Nephron progenitor cell (in vitro differentiated cells): ENCODE data around the gene PROS1.

Experiments used
- DNase-seq: peaks from one replicate; pipeline ENCODE4 v3.0.0; 2021
- H3K27ac Mint-ChIP-seq: 2 replicates; pipeline ENCODE4 v1.8.0; 2021; ENCODE audit warnings: mild to moderate bottlenecking, moderate library complexity, mixed read lengths
- H3K27me3 Mint-ChIP-seq: 2 replicates; pipeline ENCODE4 v1.8.0; 2021; ENCODE audit warnings: mild to moderate bottlenecking, low read depth, mixed read lengths; ENCODE audit not compliant: poor library complexity
- H3K36me3 Mint-ChIP-seq: 2 replicates; pipeline ENCODE4 v1.8.0; 2021; ENCODE audit warnings: low read depth, mixed read lengths
- H3K4me1 Mint-ChIP-seq: 2 replicates; pipeline ENCODE4 v1.8.0; 2021; ENCODE audit warnings: mixed read lengths
- H3K4me3 Mint-ChIP-seq: 2 replicates; pipeline ENCODE4 v1.8.0; 2021; ENCODE audit warnings: mild to moderate bottlenecking, moderate library complexity, mixed read lengths
- H3K9me3 Mint-ChIP-seq: 2 replicates; pipeline ENCODE4 v1.8.0; 2021; ENCODE audit warnings: mild to moderate bottlenecking, moderate library complexity, mixed read lengths
- CTCF ChIP-seq: fragments of 200-600 bp; sonication (generic); IDR thresholded peaks from 2 replicates; pipeline ENCODE4 v1.5.0; 2021; ENCODE audit warnings: antibody characterized with exemption

The PROS1 gene

GRCh38 chr3:93994056-93994455 is 20.4 kb upstream of the PROS1 start:
- peaks cover 20% of the 10 kb centered on the region for H3K4me1 Mint-ChIP-seq
- no peak overlapping the region for H3K27ac Mint-ChIP-seq
- no peak for DNase-seq
- H3K36me3 Mint-ChIP-seq = peaks cover 23% of the 10 kb centered on the region
- TF ChIP-seq CTCF = no peak
- H3K4me3 Mint-ChIP-seq = no peak overlapping the region
- no peaks in the 10 kb centered on the region for H3K27me3 Mint-ChIP-seq
- H3K9me3 Mint-ChIP-seq = no peaks in the 10 kb centered on the region

GRCh38 chr3:93992207-93992606 is 18.5 kb upstream of the PROS1 start:
- TF ChIP-seq CTCF = no peak
- peaks cover 12% of the 10 kb centered on the region for H3K36me3 Mint-ChIP-seq
- no peak overlapping the region for H3K4me3 Mint-ChIP-seq
- H3K27me3 Mint-ChIP-seq = no peaks in the 10 kb centered on the region
- peaks cover 33% of the 10 kb centered on the region for H3K4me1 Mint-ChIP-seq
- no peak overlapping the region for H3K27ac Mint-ChIP-seq
- DNase-seq = no peak
- H3K9me3 Mint-ChIP-seq = no peaks in the 10 kb centered on the region

GRCh38 chr3:93991631-93992030 is 17.9 kb upstream of the PROS1 start:
- DNase-seq = no peak
- Mint-ChIP-seq H3K27me3 (no peaks in the 10 kb centered on the region), H3K4me1 (peaks cover 33% of the 10 kb centered on the region), H3K36me3 (peaks cover 6% of the 10 kb centered on the region), H3K4me3 (no peak overlapping the region), H3K27ac (no peak overlapping the region), H3K9me3 (no peaks in the 10 kb centered on the region)
- no peak for TF ChIP-seq CTCF

- DNase-seq = no peak
- no peaks in the 10 kb centered on the region for H3K9me3 Mint-ChIP-seq
- no peak overlapping the region for H3K27ac Mint-ChIP-seq
- TF ChIP-seq CTCF = no peak
- peaks cover 5% of the 10 kb centered on the region for H3K36me3 Mint-ChIP-seq
- no peak overlapping the region for H3K4me3 Mint-ChIP-seq
- peaks cover 33% of the 10 kb centered on the region for H3K4me1 Mint-ChIP-seq
- no peaks in the 10 kb centered on the region for H3K27me3 Mint-ChIP-seq
Measured at GRCh38 chr3:93989241-93989640, 15.5 kb upstream of the PROS1 start.

GRCh38 chr3:93988764-93989163 is 15.1 kb upstream of the PROS1 start:
- no peak overlapping the region for H3K27ac Mint-ChIP-seq
- H3K27me3 Mint-ChIP-seq = no peaks in the 10 kb centered on the region
- no peaks in the 10 kb centered on the region for H3K9me3 Mint-ChIP-seq
- DNase-seq = no peak
- TF ChIP-seq CTCF = no peak
- H3K4me1 Mint-ChIP-seq = peaks cover 33% of the 10 kb centered on the region
- no peak overlapping the region for H3K4me3 Mint-ChIP-seq
- peaks cover 4% of the 10 kb centered on the region for H3K36me3 Mint-ChIP-seq

GRCh38 chr3:93988283-93988682 is 14.6 kb upstream of the PROS1 start:
- H3K4me1 Mint-ChIP-seq = peaks cover 33% of the 10 kb centered on the region
- no peaks in the 10 kb centered on the region for H3K9me3 Mint-ChIP-seq
- DNase-seq = no peak
- no peak overlapping the region for H3K4me3 Mint-ChIP-seq
- no peak for TF ChIP-seq CTCF
- H3K36me3 Mint-ChIP-seq = no peaks in the 10 kb centered on the region
- H3K27me3 Mint-ChIP-seq = no peaks in the 10 kb centered on the region
- peak overlapping the region; percentile 22 for H3K27ac Mint-ChIP-seq
